ENCODE results near the gene MOB3B. TPM values are rescaled to one million over a fixed set of nuclear protein-coding genes. Genes with fewer than 3 reads are reported as not detected.

Gene MOB3B
- total RNA-seq, 2 donors from 2014 or later: 4.3 to 6.0 TPM

DNA sequence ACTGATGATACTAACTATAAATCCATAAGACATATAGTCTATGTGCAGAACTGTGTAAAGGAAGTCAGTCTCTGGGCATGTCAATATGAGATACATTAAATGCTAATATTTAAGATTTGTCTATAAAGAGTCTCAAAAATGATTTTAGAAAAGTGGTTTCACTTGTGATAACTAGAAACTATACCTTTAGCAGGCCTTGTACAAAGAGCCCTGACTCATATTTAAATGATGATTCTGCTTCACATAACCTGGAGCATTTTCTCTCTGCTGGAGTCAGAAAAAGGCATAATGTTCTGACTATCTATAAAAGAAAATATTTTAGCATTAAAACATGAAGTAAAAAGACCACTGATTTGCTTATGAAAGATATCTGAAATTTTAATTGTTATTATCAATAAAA is 28.7 kb upstream of the MOB3B start:
- ATAC-seq (no peak), DNase-seq (no peak)
- H3K36me3 ChIP-seq (replicated peaks in 1 of 2; ENCODE audit: insufficient read depth in 1 of 2, low read depth in 2 of 2): peaks cover 0 to 18% of the 10 kb centered on the region in 2 donors
- TF ChIP-seq POLR2A (IDR thresholded peaks at IDR 0.05): no peak
- TF ChIP-seq, protein P1, sequence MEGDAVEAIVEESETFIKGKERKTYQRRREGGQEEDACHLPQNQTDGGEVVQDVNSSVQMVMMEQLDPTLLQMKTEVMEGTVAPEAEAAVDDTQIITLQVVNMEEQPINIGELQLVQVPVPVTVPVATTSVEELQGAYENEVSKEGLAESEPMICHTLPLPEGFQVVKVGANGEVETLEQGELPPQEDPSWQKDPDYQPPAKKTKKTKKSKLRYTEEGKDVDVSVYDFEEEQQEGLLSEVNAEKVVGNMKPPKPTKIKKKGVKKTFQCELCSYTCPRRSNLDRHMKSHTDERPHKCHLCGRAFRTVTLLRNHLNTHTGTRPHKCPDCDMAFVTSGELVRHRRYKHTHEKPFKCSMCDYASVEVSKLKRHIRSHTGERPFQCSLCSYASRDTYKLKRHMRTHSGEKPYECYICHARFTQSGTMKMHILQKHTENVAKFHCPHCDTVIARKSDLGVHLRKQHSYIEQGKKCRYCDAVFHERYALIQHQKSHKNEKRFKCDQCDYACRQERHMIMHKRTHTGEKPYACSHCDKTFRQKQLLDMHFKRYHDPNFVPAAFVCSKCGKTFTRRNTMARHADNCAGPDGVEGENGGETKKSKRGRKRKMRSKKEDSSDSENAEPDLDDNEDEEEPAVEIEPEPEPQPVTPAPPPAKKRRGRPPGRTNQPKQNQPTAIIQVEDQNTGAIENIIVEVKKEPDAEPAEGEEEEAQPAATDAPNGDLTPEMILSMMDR (IDR thresholded peaks at IDR 0.05): no peak
- no peak overlapping the region for H3K27ac ChIP-seq
- H3K4me3 ChIP-seq: no peak overlapping the region
- no peaks in the 10 kb centered on the region for H3K9me3 ChIP-seq
- intact Hi-C loops (cut with DNase I): no loop called here
- H3K27me3 ChIP-seq: no peaks in the 10 kb centered on the region
- no peaks in the 10 kb centered on the region for H3K4me1 ChIP-seq

DNA sequence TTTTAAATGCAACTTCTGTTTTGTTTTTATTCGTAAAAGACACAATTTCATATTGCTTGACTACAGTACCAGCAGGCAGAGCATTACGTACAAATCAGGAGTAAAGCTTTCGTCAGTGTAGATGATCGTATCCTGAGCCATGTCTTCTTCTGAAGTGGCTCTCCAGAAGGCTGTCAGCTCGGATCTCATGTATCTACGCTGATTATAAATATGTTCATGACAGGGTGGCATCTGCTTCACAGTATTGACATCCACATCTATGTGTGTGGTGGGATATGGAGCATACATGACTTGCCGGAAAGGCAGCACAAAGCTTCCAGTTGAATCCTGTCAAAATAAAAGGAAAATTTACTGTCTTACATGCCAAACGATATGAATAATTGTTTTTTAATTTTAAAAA is 26.9 kb upstream of the MOB3B start:
- Histone ChIP-seq H3K9me3 (no peaks in the 10 kb centered on the region), H3K4me1 (no peaks in the 10 kb centered on the region), H3K27me3 (no peaks in the 10 kb centered on the region), H3K4me3 (no peak overlapping the region), H3K36me3 (replicated peaks in 1 of 2; ENCODE audit: insufficient read depth in 1 of 2, low read depth in 2 of 2) (peaks cover 0 to 18% of the 10 kb centered on the region in 2 donors), H3K27ac (no peak overlapping the region)
- intact Hi-C loops (cut with DNase I): no loop called here
- DNase-seq (no peak), ATAC-seq (no peak)
- WGBS, 2 donors: 91 to 92% methylated on average over 8 of the region's 8 CpGs
- TF ChIP-seq POLR2A (IDR thresholded peaks at IDR 0.05): no peak

DNA sequence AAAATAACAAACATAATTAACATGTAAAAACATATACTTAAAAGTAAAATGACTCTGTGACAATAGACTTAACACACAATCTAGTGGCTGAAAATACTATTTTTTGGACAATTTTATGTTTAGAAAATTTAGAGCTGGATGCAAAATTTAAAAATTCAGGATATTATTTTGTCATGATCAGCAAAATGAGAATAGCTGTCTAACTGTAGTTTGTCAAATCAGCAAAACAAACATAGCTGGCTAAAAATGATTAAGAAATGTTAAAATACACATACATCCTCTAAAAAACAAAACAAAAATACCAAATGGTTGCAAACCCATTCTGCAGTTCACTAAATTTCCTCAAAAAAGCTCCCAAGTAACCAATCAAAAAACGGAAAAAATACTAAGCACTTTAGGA is 25.1 kb upstream of the MOB3B start:
- intact Hi-C loops (cut with DNase I): no loop called here
- peaks cover 0 to 10% of the 10 kb centered on the region in 2 donors for H3K36me3 ChIP-seq (replicated peaks in 1 of 2; ENCODE audit: insufficient read depth in 1 of 2, low read depth in 2 of 2)
- H3K9me3 ChIP-seq: no peaks in the 10 kb centered on the region
- DNase-seq: no peak
- no peaks in the 10 kb centered on the region for H3K27me3 ChIP-seq
- H3K4me1 ChIP-seq: no peaks in the 10 kb centered on the region
- no peak for ATAC-seq
- no peak overlapping the region for H3K27ac ChIP-seq
- 85 to 86% methylated on average over 1 of the region's 1 CpG for WGBS, 2 donors
- no peak for TF ChIP-seq POLR2A (IDR thresholded peaks at IDR 0.05)
- TF ChIP-seq, protein P1 (IDR thresholded peaks at IDR 0.05): no peak
- no peak overlapping the region for H3K4me3 ChIP-seq

DNA sequence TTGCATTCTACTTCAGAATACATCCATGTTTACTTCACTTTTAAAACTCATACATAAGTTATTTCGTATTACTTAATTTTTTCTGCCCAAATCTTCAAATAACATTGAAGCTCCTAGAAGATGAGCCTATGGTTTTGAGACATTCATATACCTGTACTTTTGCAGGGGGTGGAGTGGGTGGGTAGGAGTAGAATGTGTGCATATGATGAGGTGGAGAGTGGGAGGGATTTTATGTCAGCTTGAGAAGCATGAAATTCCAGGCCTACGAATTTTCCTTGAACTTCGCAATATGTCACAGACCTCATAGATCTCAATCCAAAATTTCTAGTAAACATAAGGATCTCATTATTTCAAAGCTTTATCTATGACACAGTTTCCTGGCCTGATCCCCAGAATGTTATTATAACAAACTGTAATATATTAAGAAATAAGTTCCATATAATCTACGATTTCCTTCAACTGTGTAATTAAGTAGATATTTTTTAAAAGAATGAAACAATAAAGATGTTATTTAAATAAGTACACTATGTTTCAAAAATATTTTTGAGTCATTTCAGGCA is 19.7 kb upstream of the MOB3B start:
- 75 to 82% methylated on average over 4 of the region's 4 CpGs for WGBS, 2 donors
- intact Hi-C loops (cut with DNase I): no loop called here
- H3K4me3 ChIP-seq: no peak overlapping the region
- H3K27me3 ChIP-seq: no peaks in the 10 kb centered on the region
- ATAC-seq: no peak
- TF ChIP-seq, protein P1 (IDR thresholded peaks at IDR 0.05): no peak
- no peak for TF ChIP-seq POLR2A (IDR thresholded peaks at IDR 0.05)
- DNase-seq: no peak
- peaks cover 0 to 10% of the 10 kb centered on the region in 2 donors for H3K36me3 ChIP-seq (replicated peaks in 1 of 2; ENCODE audit: insufficient read depth in 1 of 2, low read depth in 2 of 2)
- H3K27ac ChIP-seq: no peak overlapping the region
- H3K4me1 ChIP-seq: peaks cover 5% of the 10 kb centered on the region
- no peaks in the 10 kb centered on the region for H3K9me3 ChIP-seq

DNA sequence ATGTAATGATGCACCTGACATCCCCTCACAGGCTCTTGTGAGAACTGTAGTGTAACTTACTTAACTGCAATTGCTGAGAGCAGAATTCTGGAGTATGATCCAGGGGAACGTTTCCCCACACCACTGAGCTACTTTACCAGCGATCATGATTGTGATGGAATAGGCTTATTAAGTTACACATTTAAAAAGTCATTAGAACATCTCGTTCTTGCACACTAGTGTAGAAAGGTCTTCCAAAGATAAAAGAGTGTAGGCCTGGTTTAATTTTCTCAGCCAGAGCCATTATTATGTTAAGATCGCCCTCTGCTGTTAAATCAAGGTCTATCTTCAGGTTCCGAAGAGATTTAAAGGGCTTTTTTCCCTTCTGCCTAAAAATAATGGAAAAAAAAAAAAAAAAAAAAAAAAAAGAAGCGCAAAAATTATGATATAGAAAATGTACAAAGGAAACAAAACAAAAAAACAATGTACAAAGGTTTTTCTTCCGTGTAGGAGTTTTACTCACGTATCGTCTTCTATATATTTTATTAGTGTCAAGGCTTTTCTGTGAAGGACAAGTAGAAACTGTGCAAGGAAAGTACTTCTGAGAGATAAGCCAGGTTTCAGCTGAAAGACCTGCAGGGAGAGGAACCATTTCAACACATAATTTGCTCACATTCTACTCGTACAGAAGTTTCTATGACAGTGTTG is 18.6 kb upstream of the MOB3B start:
- H3K4me1 ChIP-seq: peaks cover 5% of the 10 kb centered on the region
- H3K9me3 ChIP-seq: no peaks in the 10 kb centered on the region
- H3K27ac ChIP-seq: peak overlapping the region in 1 of 4 donors; percentile 46
- H3K36me3 ChIP-seq (replicated peaks in 1 of 2; ENCODE audit: insufficient read depth in 1 of 2, low read depth in 2 of 2): peaks cover 0 to 8% of the 10 kb centered on the region in 2 donors
- no peak overlapping the region for H3K4me3 ChIP-seq
- ATAC-seq: peak; percentile 79
- TF ChIP-seq, protein P1 (IDR thresholded peaks at IDR 0.05): peak in 6 of 7 experiments; percentile 30 to 76 (median 66)
- TF ChIP-seq POLR2A (IDR thresholded peaks at IDR 0.05): no peak
- 33 to 38% methylated on average over 10 of the region's 10 CpGs for WGBS, 2 donors
- intact Hi-C loops (cut with DNase I): no loop called here
- peak in 1 of 4 donors; percentile 18 for DNase-seq
- H3K27me3 ChIP-seq: no peaks in the 10 kb centered on the region
